GM23338 (cell line): ENCODE measurements around the gene KRT15. TPM values are rescaled to one million over a fixed set of nuclear protein-coding genes. Genes with fewer than 3 reads are reported as not detected.

Experiments used
- ATAC-seq: fragments of 200-7000 bp; cut with Tn5 transposase; 3 replicates; pipeline ENCODE4 v1.9.1; 2020
- DNase-seq: peaks from one replicate; pipeline ENCODE4 v3.0.0-alpha.2; 2015; ENCODE audit warnings: low spot score
- H2AFZ ChIP-seq: fragments of 200-600 bp; sonication (generic); 2 replicates; pipeline ENCODE4 v1.8.0; 2016; ENCODE audit warnings: antibody characterized with exemption, mild to moderate bottlenecking, moderate library complexity
- H3F3A ChIP-seq: fragments of 200-600 bp; sonication (generic); replicated peaks from 2 replicates; pipeline ENCODE4 v1.8.0; 2017; ENCODE audit warnings: antibody characterized with exemption, mixed run types, low read depth
- H3K27ac ChIP-seq: fragments of 200-600 bp; sonication (generic); 2 replicates; pipeline ENCODE4 v1.6.1; 2016; ENCODE audit warnings: low read depth
- H3K27me3 ChIP-seq: fragments of 200-600 bp; sonication (generic); 2 replicates; pipeline ENCODE4 v1.8.0; 2016; ENCODE audit warnings: mild to moderate bottlenecking, mixed run types, moderate library complexity; ENCODE audit not compliant: insufficient read depth
- H3K36me3 ChIP-seq: fragments of 200-600 bp; sonication (generic); 2 replicates; pipeline ENCODE4 v1.8.0; 2016; ENCODE audit warnings: mild to moderate bottlenecking; ENCODE audit not compliant: insufficient read depth
- H3K4me1 ChIP-seq: fragments of 200-600 bp; sonication (generic); 2 replicates; pipeline ENCODE4 v1.8.0; 2016; ENCODE audit warnings: mild to moderate bottlenecking, moderate library complexity; ENCODE audit not compliant: insufficient read depth
- H3K4me2 ChIP-seq: fragments of 200-600 bp; sonication (generic); 2 replicates; pipeline ENCODE4 v1.7.1; 2017; ENCODE audit warnings: mixed run types
- H3K4me3 ChIP-seq: fragments of 200-600 bp; sonication (generic); 2 replicates; pipeline ENCODE4 v1.6.1; 2016; ENCODE audit warnings: mixed run types
- H3K79me2 ChIP-seq: fragments of 200-600 bp; sonication (generic); replicated peaks from 2 replicates; pipeline ENCODE4 v1.8.0; 2017; ENCODE audit warnings: mild to moderate bottlenecking; ENCODE audit not compliant: insufficient read depth
- H3K9me2 ChIP-seq: fragments of 200-600 bp; sonication (generic); 2 replicates; pipeline ENCODE4 v1.8.0; 2017; ENCODE audit not compliant: insufficient read depth
- H4K20me1 ChIP-seq: fragments of 200-600 bp; sonication (generic); replicated peaks from 2 replicates; pipeline ENCODE4 v1.8.0; 2017; ENCODE audit warnings: mild to moderate bottlenecking; ENCODE audit not compliant: insufficient read depth
- H3K27ac Mint-ChIP-seq: 2 replicates; pipeline ENCODE4 v1.8.0; 2020; ENCODE audit warnings: inconsistent platforms, mild to moderate bottlenecking, moderate library complexity, mixed read lengths
- H3K27me3 Mint-ChIP-seq: 3 replicates; pipeline ENCODE4 v1.8.0; 2022; ENCODE audit warnings: low read depth, mild to moderate bottlenecking, moderate library complexity, mixed read lengths, inconsistent platforms; ENCODE audit not compliant: insufficient read depth, poor library complexity
- H3K36me3 Mint-ChIP-seq: 3 replicates; pipeline ENCODE4 v1.8.0; 2021; ENCODE audit warnings: low read depth, mild to moderate bottlenecking, inconsistent platforms, moderate library complexity, mixed read lengths
- H3K4me1 Mint-ChIP-seq: 3 replicates; pipeline ENCODE4 v1.8.0; 2020; ENCODE audit warnings: mild to moderate bottlenecking, inconsistent platforms, mixed read lengths
- H3K4me3 Mint-ChIP-seq: 3 replicates; pipeline ENCODE4 v1.8.0; 2021; ENCODE audit warnings: moderate library complexity, mild to moderate bottlenecking, inconsistent platforms, mixed read lengths
- H3K9me3 Mint-ChIP-seq: 3 replicates; pipeline ENCODE4 v1.8.0; 2020; ENCODE audit warnings: moderate library complexity, mild to moderate bottlenecking, inconsistent platforms, mixed read lengths
- CREB1 ChIP-seq: fragments of 250-450 bp; sonication (Bioruptor Pico); IDR thresholded peaks from 2 replicates; pipeline ENCODE4 v1.5.0; 2020; ENCODE audit warnings: low read depth, mild to moderate bottlenecking, moderate library complexity
- EZH2 ChIP-seq: fragments of 200-600 bp; sonication (generic); IDR thresholded peaks from one replicate; pipeline ENCODE4 v1.8.0; 2017; ENCODE audit warnings: antibody characterized with exemption, mild to moderate bottlenecking, low read depth; ENCODE audit not compliant: unreplicated experiment
- EZH2phosphoT487 ChIP-seq: fragments of 200-600 bp; sonication (generic); IDR thresholded peaks from one replicate; pipeline ENCODE4 v1.8.1; 2018; ENCODE audit warnings: antibody characterized with exemption; ENCODE audit not compliant: unreplicated experiment
- JUNB ChIP-seq: IDR thresholded peaks from one replicate; pipeline ENCODE4 v1.6.1; 2016; ENCODE audit warnings: antibody characterized with exemption; ENCODE audit not compliant: unreplicated experiment
- NANOG ChIP-seq: IDR thresholded peaks from 2 replicates; pipeline ENCODE4 v1.6.1; 2016; ENCODE audit warnings: antibody characterized with exemption, borderline replicate concordance
- POLR2AphosphoS5 ChIP-seq: IDR thresholded peaks from 2 replicates; pipeline ENCODE4 v1.6.1; 2016; ENCODE audit warnings: antibody characterized with exemption, low read depth
- STAT1 ChIP-seq: IDR thresholded peaks from one replicate; pipeline ENCODE4 v1.6.1; 2016; ENCODE audit warnings: antibody characterized with exemption; ENCODE audit not compliant: unreplicated experiment
- ZNF114 ChIP-seq: fragments of 250-450 bp; sonication (Bioruptor Pico); IDR thresholded peaks from 2 replicates; pipeline ENCODE4 v1.5.0; 2020; ENCODE audit warnings: mild to moderate bottlenecking, moderate library complexity
- ZNF331 ChIP-seq: fragments of 250-450 bp; sonication (Bioruptor Pico); IDR thresholded peaks from 2 replicates; pipeline ENCODE4 v1.5.0; 2020; ENCODE audit warnings: low read depth, mild to moderate bottlenecking, moderate library complexity
- polyA plus RNA-seq: library from polyadenylated mRNA; unstranded; fragments of >200 nt; fragmentation: Nextera tagmentation; extraction: Ambion mirVana; gene quantifications from 2 replicates; pipeline ENCODE4 v1.2.1, GENCODE V29; 2016
- total RNA-seq: library from RNA; depleted of rRNA; stranded (reverse); fragments of >200 nt; shearing (Covaris generic); gene quantifications from 2 replicates; pipeline ENCODE4 v1.2.3, GENCODE V29; 2014
- TF ChIP-seq, protein P1 (sequence below): IDR thresholded peaks from one replicate; pipeline ENCODE4 v1.6.1; 2018; ENCODE audit warnings: antibody characterized with exemption; ENCODE audit not compliant: unreplicated experiment
- TF ChIP-seq, protein P2 (sequence below): IDR thresholded peaks from 2 replicates; pipeline ENCODE4 v1.6.1; 2016; ENCODE audit warnings: antibody characterized with exemption
- TF ChIP-seq, protein P3 (sequence below): fragments of 250-450 bp; sonication (Bioruptor Pico); IDR thresholded peaks from 2 replicates; pipeline ENCODE4 v1.5.0; 2020; ENCODE audit warnings: mild to moderate bottlenecking, moderate library complexity
- TF ChIP-seq, protein P4 (sequence below), 2 experiments: fragments of 200-600 bp in 1 of 2; sonication (generic) in 1 of 2; conservative IDR thresholded peaks; 2 replicates each; pipeline versions ENCODE4 v1.5.1 to v1.6.1; 2016 to 2017; ENCODE audit warnings: antibody characterized with exemption in 2 of 2, low read depth in 2 of 2, mild to moderate bottlenecking in 2 of 2, moderate library complexity in 1 of 2

The KRT15 gene
- total and polyA plus RNA-seq, 2 experiments from 2014 or later, result 0.03 TPM; not detected in 1

DNA sequence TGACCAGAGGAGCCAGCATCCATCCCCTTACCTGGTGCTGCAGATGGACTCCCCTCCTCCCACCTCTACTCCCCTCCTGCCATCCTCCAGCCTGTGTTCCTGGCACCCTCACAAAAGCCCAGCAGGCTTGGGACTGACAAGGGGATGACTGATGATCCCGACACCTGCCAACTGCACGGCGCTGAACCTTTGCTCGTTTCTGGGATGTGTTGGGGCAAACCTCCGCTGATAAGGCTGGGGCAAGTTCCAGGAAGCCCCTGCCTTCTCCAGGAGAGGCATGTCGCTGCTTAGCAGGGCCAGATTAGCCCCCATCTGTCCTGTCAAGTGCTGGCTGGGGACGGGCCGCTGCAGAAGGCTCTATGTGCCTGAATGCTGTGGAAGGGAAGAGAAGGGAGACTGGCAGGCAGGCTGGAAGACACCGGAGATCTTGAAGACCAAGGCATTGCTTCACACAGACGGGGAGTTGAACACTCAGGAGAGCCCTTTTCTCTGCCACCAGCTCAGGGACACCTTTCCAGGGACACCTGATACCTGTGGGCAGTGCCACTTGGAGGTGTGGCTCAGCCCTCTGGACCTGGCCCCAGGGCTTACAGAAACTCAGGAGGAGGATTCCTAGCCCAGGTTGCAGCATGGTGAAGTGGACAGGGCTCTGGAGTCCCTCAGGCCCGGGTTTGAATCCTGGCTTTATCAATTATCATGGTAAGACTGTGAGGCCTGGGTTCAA, 973 bp upstream of the KRT15 start:
- Histone ChIP-seq H3K4me2 (no peak overlapping the region), H4K20me1 (no peaks in the 10 kb centered on the region), H3F3A (0 out of 2 replicates have a peak, but pooled peaks cover 4% of the 10 kb centered on the region), H3K36me3 (0 out of 2 replicates have a peak, but pooled peaks cover 9% of the 10 kb centered on the region), H3K4me1 (peaks cover 12% of the 10 kb centered on the region; the same call in 1 of the 2 replicates), H3K9me2 (no peaks in the 10 kb centered on the region), H2AFZ (no peak overlapping the region), H3K27ac (no peak overlapping the region), H3K27me3 (no peaks in the 10 kb centered on the region), H3K79me2 (no peaks in the 10 kb centered on the region), H3K4me3 (no peak overlapping the region)
- Mint-ChIP-seq H3K36me3 (peaks cover 20% of the 10 kb centered on the region), H3K27me3 (peaks cover 18% of the 10 kb centered on the region), H3K4me3 (no peak overlapping the region), H3K27ac (no peak overlapping the region), H3K9me3 (no peaks in the 10 kb centered on the region), H3K4me1 (peaks cover 21% of the 10 kb centered on the region)
- DNase-seq (no peak), ATAC-seq (no peak)
- TF ChIP-seq, protein P1, sequence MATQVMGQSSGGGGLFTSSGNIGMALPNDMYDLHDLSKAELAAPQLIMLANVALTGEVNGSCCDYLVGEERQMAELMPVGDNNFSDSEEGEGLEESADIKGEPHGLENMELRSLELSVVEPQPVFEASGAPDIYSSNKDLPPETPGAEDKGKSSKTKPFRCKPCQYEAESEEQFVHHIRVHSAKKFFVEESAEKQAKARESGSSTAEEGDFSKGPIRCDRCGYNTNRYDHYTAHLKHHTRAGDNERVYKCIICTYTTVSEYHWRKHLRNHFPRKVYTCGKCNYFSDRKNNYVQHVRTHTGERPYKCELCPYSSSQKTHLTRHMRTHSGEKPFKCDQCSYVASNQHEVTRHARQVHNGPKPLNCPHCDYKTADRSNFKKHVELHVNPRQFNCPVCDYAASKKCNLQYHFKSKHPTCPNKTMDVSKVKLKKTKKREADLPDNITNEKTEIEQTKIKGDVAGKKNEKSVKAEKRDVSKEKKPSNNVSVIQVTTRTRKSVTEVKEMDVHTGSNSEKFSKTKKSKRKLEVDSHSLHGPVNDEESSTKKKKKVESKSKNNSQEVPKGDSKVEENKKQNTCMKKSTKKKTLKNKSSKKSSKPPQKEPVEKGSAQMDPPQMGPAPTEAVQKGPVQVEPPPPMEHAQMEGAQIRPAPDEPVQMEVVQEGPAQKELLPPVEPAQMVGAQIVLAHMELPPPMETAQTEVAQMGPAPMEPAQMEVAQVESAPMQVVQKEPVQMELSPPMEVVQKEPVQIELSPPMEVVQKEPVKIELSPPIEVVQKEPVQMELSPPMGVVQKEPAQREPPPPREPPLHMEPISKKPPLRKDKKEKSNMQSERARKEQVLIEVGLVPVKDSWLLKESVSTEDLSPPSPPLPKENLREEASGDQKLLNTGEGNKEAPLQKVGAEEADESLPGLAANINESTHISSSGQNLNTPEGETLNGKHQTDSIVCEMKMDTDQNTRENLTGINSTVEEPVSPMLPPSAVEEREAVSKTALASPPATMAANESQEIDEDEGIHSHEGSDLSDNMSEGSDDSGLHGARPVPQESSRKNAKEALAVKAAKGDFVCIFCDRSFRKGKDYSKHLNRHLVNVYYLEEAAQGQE, result no peak
- TF ChIP-seq ZNF331 (CRISPR knock-in tag) (no peak), CREB1 (CRISPR knock-in tag) (no peak), NANOG (no peak), JUNB (no peak), EZH2phosphoT487 (no peak), ZNF114 (CRISPR knock-in tag) (no peak), POLR2AphosphoS5 (no peak), STAT1 (no peak), EZH2 (no peak)
- TF ChIP-seq, protein P2, sequence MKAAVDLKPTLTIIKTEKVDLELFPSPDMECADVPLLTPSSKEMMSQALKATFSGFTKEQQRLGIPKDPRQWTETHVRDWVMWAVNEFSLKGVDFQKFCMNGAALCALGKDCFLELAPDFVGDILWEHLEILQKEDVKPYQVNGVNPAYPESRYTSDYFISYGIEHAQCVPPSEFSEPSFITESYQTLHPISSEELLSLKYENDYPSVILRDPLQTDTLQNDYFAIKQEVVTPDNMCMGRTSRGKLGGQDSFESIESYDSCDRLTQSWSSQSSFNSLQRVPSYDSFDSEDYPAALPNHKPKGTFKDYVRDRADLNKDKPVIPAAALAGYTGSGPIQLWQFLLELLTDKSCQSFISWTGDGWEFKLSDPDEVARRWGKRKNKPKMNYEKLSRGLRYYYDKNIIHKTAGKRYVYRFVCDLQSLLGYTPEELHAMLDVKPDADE, result no peak
- TF ChIP-seq, protein P3, sequence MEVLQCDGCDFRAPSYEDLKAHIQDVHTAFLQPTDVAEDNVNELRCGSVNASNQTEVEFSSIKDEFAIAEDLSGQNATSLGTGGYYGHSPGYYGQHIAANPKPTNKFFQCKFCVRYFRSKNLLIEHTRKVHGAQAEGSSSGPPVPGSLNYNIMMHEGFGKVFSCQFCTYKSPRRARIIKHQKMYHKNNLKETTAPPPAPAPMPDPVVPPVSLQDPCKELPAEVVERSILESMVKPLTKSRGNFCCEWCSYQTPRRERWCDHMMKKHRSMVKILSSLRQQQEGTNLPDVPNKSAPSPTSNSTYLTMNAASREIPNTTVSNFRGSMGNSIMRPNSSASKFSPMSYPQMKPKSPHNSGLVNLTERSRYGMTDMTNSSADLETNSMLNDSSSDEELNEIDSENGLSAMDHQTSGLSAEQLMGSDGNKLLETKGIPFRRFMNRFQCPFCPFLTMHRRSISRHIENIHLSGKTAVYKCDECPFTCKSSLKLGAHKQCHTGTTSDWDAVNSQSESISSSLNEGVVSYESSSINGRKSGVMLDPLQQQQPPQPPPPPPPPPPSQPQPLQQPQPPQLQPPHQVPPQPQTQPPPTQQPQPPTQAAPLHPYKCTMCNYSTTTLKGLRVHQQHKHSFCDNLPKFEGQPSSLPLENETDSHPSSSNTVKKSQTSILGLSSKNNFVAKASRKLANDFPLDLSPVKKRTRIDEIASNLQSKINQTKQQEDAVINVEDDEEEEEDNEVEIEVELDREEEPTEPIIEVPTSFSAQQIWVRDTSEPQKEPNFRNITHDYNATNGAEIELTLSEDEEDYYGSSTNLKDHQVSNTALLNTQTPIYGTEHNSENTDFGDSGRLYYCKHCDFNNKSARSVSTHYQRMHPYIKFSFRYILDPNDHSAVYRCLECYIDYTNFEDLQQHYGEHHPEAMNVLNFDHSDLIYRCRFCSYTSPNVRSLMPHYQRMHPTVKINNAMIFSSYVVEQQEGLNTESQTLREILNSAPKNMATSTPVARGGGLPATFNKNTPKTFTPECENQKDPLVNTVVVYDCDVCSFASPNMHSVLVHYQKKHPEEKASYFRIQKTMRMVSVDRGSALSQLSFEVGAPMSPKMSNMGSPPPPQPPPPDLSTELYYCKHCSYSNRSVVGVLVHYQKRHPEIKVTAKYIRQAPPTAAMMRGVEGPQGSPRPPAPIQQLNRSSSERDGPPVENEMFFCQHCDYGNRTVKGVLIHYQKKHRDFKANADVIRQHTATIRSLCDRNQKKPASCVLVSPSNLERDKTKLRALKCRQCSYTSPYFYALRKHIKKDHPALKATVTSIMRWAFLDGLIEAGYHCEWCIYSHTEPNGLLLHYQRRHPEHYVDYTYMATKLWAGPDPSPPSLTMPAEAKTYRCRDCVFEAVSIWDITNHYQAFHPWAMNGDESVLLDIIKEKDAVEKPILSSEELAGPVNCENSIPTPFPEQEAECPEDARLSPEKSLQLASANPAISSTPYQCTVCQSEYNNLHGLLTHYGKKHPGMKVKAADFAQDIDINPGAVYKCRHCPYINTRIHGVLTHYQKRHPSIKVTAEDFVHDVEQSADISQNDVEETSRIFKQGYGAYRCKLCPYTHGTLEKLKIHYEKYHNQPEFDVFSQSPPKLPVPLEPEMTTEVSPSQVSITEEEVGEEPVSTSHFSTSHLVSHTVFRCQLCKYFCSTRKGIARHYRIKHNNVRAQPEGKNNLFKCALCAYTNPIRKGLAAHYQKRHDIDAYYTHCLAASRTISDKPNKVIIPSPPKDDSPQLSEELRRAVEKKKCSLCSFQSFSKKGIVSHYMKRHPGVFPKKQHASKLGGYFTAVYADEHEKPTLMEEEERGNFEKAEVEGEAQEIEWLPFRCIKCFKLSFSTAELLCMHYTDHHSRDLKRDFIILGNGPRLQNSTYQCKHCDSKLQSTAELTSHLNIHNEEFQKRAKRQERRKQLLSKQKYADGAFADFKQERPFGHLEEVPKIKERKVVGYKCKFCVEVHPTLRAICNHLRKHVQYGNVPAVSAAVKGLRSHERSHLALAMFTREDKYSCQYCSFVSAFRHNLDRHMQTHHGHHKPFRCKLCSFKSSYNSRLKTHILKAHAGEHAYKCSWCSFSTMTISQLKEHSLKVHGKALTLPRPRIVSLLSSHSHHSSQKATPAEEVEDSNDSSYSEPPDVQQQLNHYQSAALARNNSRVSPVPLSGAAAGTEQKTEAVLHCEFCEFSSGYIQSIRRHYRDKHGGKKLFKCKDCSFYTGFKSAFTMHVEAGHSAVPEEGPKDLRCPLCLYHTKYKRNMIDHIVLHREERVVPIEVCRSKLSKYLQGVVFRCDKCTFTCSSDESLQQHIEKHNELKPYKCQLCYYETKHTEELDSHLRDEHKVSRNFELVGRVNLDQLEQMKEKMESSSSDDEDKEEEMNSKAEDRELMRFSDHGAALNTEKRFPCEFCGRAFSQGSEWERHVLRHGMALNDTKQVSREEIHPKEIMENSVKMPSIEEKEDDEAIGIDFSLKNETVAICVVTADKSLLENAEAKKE (CRISPR knock-in tag), result no peak
- TF ChIP-seq, protein P4, sequence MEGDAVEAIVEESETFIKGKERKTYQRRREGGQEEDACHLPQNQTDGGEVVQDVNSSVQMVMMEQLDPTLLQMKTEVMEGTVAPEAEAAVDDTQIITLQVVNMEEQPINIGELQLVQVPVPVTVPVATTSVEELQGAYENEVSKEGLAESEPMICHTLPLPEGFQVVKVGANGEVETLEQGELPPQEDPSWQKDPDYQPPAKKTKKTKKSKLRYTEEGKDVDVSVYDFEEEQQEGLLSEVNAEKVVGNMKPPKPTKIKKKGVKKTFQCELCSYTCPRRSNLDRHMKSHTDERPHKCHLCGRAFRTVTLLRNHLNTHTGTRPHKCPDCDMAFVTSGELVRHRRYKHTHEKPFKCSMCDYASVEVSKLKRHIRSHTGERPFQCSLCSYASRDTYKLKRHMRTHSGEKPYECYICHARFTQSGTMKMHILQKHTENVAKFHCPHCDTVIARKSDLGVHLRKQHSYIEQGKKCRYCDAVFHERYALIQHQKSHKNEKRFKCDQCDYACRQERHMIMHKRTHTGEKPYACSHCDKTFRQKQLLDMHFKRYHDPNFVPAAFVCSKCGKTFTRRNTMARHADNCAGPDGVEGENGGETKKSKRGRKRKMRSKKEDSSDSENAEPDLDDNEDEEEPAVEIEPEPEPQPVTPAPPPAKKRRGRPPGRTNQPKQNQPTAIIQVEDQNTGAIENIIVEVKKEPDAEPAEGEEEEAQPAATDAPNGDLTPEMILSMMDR (conservative IDR thresholded peaks at IDR 0.05; ENCODE audit: low read depth in 2 of 2), result no peak
